ENCODE data around the gene ANLN. TPM values are rescaled to one million over a fixed set of nuclear protein-coding genes. Genes with fewer than 3 reads are reported as not detected.
"Not testable (repeated sequence)": the region's sequence is repeated elsewhere in the genome, so short reads cannot be mapped to it uniquely, and the experiment has no call there.

Gene ANLN
- polyA plus RNA-seq, 1 donor = 45.3 TPM

- not testable (repeated sequence) for DNase-seq
Measured at GRCh38 chr7:36378555-36378954, 11.1 kb upstream of the ANLN start.

GRCh38 chr7:36379831-36380504, 9.7 kb upstream of the ANLN start:
- no peak for DNase-seq

GRCh38 chr7:36381056-36381455, 8.6 kb upstream of the ANLN start:
- no peak for DNase-seq

- not testable (repeated sequence) for DNase-seq
Measured at GRCh38 chr7:36383284-36383683, 6.4 kb upstream of the ANLN start.

GRCh38 chr7:36385646-36386045, 4.0 kb upstream of the ANLN start:
- DNase-seq = not testable (repeated sequence)

GRCh38 chr7:36387435-36388231, 2.0 kb upstream of the ANLN start:
- DNase-seq = no peak

GRCh38 chr7:36388423-36388822, 1.2 kb upstream of the ANLN start:
- no peak for DNase-seq

- peak; percentile 76 for DNase-seq
Measured at GRCh38 chr7:36390199-36391090, 783 bp downstream of the ANLN start.

- no peak for DNase-seq
Measured at GRCh38 chr7:36391436-36392198, 2.0 kb downstream of the ANLN start.

- no peak for DNase-seq
Measured at GRCh38 chr7:36393826-36394225, 4.2 kb downstream of the ANLN start.

GRCh38 chr7:36395171-36395894, 5.7 kb downstream of the ANLN start:
- no peak for DNase-seq

- DNase-seq = no peak
Measured at GRCh38 chr7:36396150-36396549, 6.5 kb downstream of the ANLN start.

GRCh38 chr7:36400036-36400435, 10.4 kb downstream of the ANLN start:
- DNase-seq = no peak

- no peak for DNase-seq
Measured at GRCh38 chr7:36400606-36401005, 10.9 kb downstream of the ANLN start.

- no peak for DNase-seq
Measured at GRCh38 chr7:36403452-36403851, 13.8 kb downstream of the ANLN start.

GRCh38 chr7:36404639-36405408, 15.2 kb downstream of the ANLN start:
- DNase-seq = no peak

- DNase-seq = no peak
Measured at GRCh38 chr7:36405409-36405803, 15.7 kb downstream of the ANLN start.

GRCh38 chr7:36406156-36406555, 16.5 kb downstream of the ANLN start:
- no peak for DNase-seq

GRCh38 chr7:36407636-36408550, 18.2 kb downstream of the ANLN start:
- no peak for DNase-seq
